Stomach (tissue), 4 donors: ENCODE data around the gene ABCC1.

Experiments used
- EP300 ChIP-seq: sonication (generic); formaldehyde crosslinking; IDR thresholded peaks from one replicate; pipeline ENCODE4 v1.6.1; 2017; ENCODE audit warnings: antibody characterized with exemption
- POLR2A ChIP-seq, 4 donors: fragments of 450-650 bp; IDR thresholded peaks; one replicate each; pipeline ENCODE4 v1.6.1; 2016; ENCODE audit warnings: antibody characterized with exemption in 4 of 4, control low read depth in 2 of 4, mild to moderate bottlenecking in 1 of 4, moderate library complexity in 1 of 4
- POLR2AphosphoS5 ChIP-seq, 3 donors: sonication (generic); formaldehyde crosslinking; IDR thresholded peaks; one replicate each; pipeline ENCODE4 v1.6.1; 2016; ENCODE audit warnings: antibody characterized with exemption in 3 of 3
- TF ChIP-seq, protein P1 (sequence below), 7 experiments: fragments of 450-650 bp in 4 of 7; fragments of 200-600 bp in 3 of 7; sonication (generic) in 3 of 7; IDR thresholded peaks; one replicate each; pipeline ENCODE4 v1.5.1; 2016 to 2019; ENCODE audit warnings: antibody characterized with exemption in 7 of 7, control low read depth in 2 of 7, mild to moderate bottlenecking in 1 of 7

DNA sequence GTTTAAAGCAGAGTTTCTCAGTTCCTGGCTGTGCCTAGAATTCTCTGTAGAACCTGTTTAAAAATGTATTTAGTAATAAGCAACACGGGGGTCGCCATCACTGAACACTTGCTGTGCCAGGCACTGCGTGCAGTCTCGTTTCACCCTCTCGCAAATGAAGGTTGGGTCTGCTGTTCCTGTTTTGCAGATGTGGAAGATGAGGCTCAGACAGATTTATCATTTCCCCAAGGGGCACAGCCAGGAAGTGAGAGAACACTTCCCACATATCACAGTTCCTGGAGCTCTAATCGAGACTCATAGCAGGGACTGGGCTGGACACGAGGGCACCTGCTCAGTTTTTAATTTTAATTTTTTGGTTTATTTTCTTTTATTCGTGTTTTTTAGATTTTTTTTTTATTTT is 151.2 kb downstream of the ABCC1 start:
- TF ChIP-seq, protein P1, sequence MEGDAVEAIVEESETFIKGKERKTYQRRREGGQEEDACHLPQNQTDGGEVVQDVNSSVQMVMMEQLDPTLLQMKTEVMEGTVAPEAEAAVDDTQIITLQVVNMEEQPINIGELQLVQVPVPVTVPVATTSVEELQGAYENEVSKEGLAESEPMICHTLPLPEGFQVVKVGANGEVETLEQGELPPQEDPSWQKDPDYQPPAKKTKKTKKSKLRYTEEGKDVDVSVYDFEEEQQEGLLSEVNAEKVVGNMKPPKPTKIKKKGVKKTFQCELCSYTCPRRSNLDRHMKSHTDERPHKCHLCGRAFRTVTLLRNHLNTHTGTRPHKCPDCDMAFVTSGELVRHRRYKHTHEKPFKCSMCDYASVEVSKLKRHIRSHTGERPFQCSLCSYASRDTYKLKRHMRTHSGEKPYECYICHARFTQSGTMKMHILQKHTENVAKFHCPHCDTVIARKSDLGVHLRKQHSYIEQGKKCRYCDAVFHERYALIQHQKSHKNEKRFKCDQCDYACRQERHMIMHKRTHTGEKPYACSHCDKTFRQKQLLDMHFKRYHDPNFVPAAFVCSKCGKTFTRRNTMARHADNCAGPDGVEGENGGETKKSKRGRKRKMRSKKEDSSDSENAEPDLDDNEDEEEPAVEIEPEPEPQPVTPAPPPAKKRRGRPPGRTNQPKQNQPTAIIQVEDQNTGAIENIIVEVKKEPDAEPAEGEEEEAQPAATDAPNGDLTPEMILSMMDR (IDR thresholded peaks at IDR 0.05): no peak
- no peak for TF ChIP-seq POLR2A (IDR thresholded peaks at IDR 0.05)
- no peak for TF ChIP-seq POLR2AphosphoS5 (IDR thresholded peaks at IDR 0.05)
- no peak for TF ChIP-seq EP300
